T-helper 1 cell treated with Interleukin-12 subunit alpha and Interleukin-12 subunit beta and Interleukin-4 antibody, amounts not matched to agents 30 μg/mL and 1 μg/mL, for 36 hours (primary cell): ENCODE measurements around the gene FOXRED2.
A peak's percentile ranks its signal among the peaks of the same experiment; 100 is the strongest.
"Not testable (repeated sequence)": the region's sequence is repeated elsewhere in the genome, so short reads cannot be mapped to it uniquely, and the experiment has no call there.

ENCODE experiments used
- H3K27ac Mint-ChIP-seq: one replicate; pipeline ENCODE4 v1.8.0; 2021; ENCODE audit warnings: mild to moderate bottlenecking, mixed read lengths
- H3K27me3 Mint-ChIP-seq: one replicate; pipeline ENCODE4 v1.8.0; 2021; ENCODE audit warnings: low read depth, mixed read lengths
- H3K36me3 Mint-ChIP-seq: one replicate; pipeline ENCODE4 v1.8.0; 2021; ENCODE audit warnings: low read depth, mixed read lengths
- H3K4me1 Mint-ChIP-seq: one replicate; pipeline ENCODE4 v1.8.0; 2021; ENCODE audit warnings: low read depth, mixed read lengths
- H3K4me3 Mint-ChIP-seq: one replicate; pipeline ENCODE4 v1.8.0; 2021; ENCODE audit warnings: mild to moderate bottlenecking, moderate library complexity, mixed read lengths
- H3K9me3 Mint-ChIP-seq: one replicate; pipeline ENCODE4 v1.8.0; 2021; ENCODE audit warnings: mixed read lengths

The FOXRED2 gene

GRCh38 chr22:36454916-36455570 lies 51.8 kb downstream of the FOXRED2 start:
- Mint-ChIP-seq H3K27me3 (no peaks in the 10 kb centered on the region), H3K4me1 (peaks cover 37% of the 10 kb centered on the region), H3K27ac (peak overlapping the region; percentile 80), H3K36me3 (no peaks in the 10 kb centered on the region), H3K4me3 (peak overlapping the region; percentile 65), H3K9me3 (no peaks in the 10 kb centered on the region)

GRCh38 chr22:36453855-36454378 lies 52.9 kb downstream of the FOXRED2 start:
- H3K9me3 Mint-ChIP-seq: no peaks in the 10 kb centered on the region
- H3K36me3 Mint-ChIP-seq: no peaks in the 10 kb centered on the region
- peak overlapping the region; percentile 65 for H3K4me3 Mint-ChIP-seq
- H3K4me1 Mint-ChIP-seq: peaks cover 39% of the 10 kb centered on the region
- H3K27ac Mint-ChIP-seq: peak overlapping the region; percentile 52
- H3K27me3 Mint-ChIP-seq: no peaks in the 10 kb centered on the region

DNA sequence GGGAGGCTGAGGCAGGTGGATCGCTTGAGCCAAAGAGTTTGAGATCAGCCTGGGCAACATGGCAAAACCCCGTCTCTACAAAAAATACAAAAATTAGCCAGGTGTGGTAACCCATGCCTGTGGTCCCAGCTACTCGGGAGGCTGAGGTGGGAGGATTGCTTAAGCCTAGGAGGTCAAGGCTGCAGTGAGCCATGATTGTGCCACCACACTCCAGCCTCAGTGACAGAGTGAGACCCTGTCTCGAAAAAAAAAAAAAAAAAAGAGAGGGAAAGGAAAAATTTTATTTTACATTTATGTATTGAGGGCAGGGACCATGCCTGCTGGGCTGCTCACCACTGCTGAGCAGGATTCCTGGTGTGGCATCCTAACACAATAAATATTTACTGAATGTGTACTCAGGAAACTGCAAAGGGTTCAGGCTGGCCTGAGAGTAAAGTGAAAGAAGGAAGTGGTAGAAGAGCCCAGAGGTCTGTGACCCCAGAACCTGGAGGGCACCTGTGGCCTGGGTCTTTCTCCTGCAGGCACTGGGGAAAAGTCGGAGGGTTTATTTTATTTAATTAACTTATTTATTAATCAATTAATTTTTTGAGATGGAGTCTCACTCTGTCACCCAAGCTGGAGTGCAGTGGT lies 53.7 kb downstream of the FOXRED2 start:
- Mint-ChIP-seq H3K27ac (peak overlapping the region; percentile 76), H3K4me1 (peaks cover 41% of the 10 kb centered on the region), H3K4me3 (peak overlapping the region; percentile 55)
- not testable (repeated sequence) for H3K9me3 Mint-ChIP-seq, H3K36me3 Mint-ChIP-seq, H3K27me3 Mint-ChIP-seq

GRCh38 chr22:36452250-36452977 lies 54.4 kb downstream of the FOXRED2 start:
- Mint-ChIP-seq H3K36me3 (no peaks in the 10 kb centered on the region), H3K4me3 (peak overlapping the region; percentile 27), H3K27me3 (no peaks in the 10 kb centered on the region), H3K27ac (peak overlapping the region; percentile 82), H3K4me1 (peaks cover 46% of the 10 kb centered on the region), H3K9me3 (no peaks in the 10 kb centered on the region)

- H3K36me3 Mint-ChIP-seq, H3K27me3 Mint-ChIP-seq, H3K4me3 Mint-ChIP-seq, H3K9me3 Mint-ChIP-seq: not testable (repeated sequence)
- H3K4me1 Mint-ChIP-seq: peaks cover 41% of the 10 kb centered on the region
- H3K27ac Mint-ChIP-seq: peak overlapping the region; percentile 82
Observed at GRCh38 chr22:36450923-36451322, 55.9 kb downstream of the FOXRED2 start.

DNA sequence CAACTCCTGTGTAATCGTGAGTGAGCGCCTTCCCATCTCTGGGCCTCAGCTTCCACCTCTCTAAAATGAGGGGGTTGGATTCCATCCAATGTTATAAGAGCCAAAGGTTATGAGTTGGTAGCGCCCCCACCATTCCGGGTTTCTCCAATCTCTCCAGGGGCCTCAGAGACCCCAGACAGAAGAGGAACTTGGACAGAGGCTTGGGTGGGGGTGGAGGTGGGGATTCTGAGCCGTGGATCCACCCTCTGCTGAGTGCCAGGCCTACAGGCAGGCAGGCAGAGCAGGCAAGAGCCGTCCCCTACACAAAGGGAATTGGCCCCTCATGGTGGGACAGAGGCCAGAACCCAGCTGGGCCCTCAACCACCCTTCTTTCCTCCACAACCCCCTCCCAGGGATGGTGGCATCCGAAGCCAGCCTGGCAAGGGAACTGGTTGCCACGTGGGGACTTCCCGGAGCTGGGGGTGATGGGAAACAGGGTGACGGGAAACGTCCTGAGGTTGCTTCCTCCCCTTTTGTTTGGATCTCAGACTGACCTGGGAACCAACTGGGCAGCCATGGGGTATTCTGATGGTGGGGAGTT lies 57.2 kb downstream of the FOXRED2 start:
- no peak overlapping the region for H3K4me3 Mint-ChIP-seq
- H3K36me3 Mint-ChIP-seq: no peaks in the 10 kb centered on the region
- peaks cover 39% of the 10 kb centered on the region for H3K4me1 Mint-ChIP-seq
- H3K9me3 Mint-ChIP-seq: no peaks in the 10 kb centered on the region
- no peak overlapping the region for H3K27ac Mint-ChIP-seq
- no peaks in the 10 kb centered on the region for H3K27me3 Mint-ChIP-seq

GRCh38 chr22:36447632-36448031 lies 59.2 kb downstream of the FOXRED2 start:
- Mint-ChIP-seq H3K9me3 (no peaks in the 10 kb centered on the region), H3K4me1 (peaks cover 29% of the 10 kb centered on the region), H3K27ac (peak overlapping the region; percentile 31)

DNA sequence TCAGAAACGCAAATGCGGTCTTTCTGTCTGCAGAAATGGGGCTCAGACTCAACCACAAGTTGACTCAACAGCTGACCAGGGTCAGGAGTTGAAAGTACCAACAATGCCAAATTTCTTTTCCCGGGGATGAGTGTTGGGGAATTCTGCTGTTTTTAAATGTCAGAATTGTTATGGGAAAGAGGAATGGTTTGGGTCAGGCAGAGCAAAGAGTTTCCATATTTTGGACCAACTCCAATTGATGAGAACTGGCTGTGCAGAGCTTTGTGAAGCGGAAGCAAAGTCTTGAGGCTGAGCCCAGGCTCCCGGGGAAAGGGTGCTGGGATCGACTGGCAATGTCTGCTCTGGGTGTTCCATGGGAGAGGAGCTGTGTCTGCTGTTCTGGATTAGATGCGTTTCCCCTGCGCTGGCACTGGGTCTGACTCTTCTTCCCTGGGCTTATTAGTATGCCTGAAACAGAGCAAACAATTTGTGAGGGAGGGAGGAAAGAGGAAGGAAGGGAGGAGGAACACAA lies 61.6 kb downstream of the FOXRED2 start:
- H3K9me3 Mint-ChIP-seq: no peaks in the 10 kb centered on the region
- H3K27ac Mint-ChIP-seq: no peak overlapping the region
- peaks cover 3% of the 10 kb centered on the region for H3K36me3 Mint-ChIP-seq
- H3K27me3 Mint-ChIP-seq: no peaks in the 10 kb centered on the region
- peaks cover 20% of the 10 kb centered on the region for H3K4me1 Mint-ChIP-seq
- no peak overlapping the region for H3K4me3 Mint-ChIP-seq

More at GRCh38 chr22:36447632-36448031, 59.2 kb downstream of the FOXRED2 start:
- H3K4me3 Mint-ChIP-seq: no peak overlapping the region
- H3K27me3 Mint-ChIP-seq: no peaks in the 10 kb centered on the region
- H3K36me3 Mint-ChIP-seq: no peaks in the 10 kb centered on the region

- H3K4me3 Mint-ChIP-seq: no peak overlapping the region
- H3K4me1 Mint-ChIP-seq: peaks cover 20% of the 10 kb centered on the region
- H3K9me3 Mint-ChIP-seq: no peaks in the 10 kb centered on the region
- H3K27ac Mint-ChIP-seq: no peak overlapping the region
- H3K27me3 Mint-ChIP-seq: no peaks in the 10 kb centered on the region
- H3K36me3 Mint-ChIP-seq: peaks cover 3% of the 10 kb centered on the region
Observed at GRCh38 chr22:36443198-36443770, 63.6 kb downstream of the FOXRED2 start.

GRCh38 chr22:36442506-36443197 lies 64.2 kb downstream of the FOXRED2 start:
- no peaks in the 10 kb centered on the region for H3K27me3 Mint-ChIP-seq
- H3K36me3 Mint-ChIP-seq: peaks cover 3% of the 10 kb centered on the region
- no peak overlapping the region for H3K27ac Mint-ChIP-seq
- no peaks in the 10 kb centered on the region for H3K9me3 Mint-ChIP-seq
- H3K4me1 Mint-ChIP-seq: peaks cover 18% of the 10 kb centered on the region
- H3K4me3 Mint-ChIP-seq: no peak overlapping the region

GRCh38 chr22:36440429-36441002 lies 66.3 kb downstream of the FOXRED2 start:
- Mint-ChIP-seq H3K36me3 (peaks cover 3% of the 10 kb centered on the region), H3K9me3 (no peaks in the 10 kb centered on the region), H3K4me1 (peaks cover 27% of the 10 kb centered on the region), H3K4me3 (no peak overlapping the region), H3K27me3 (no peaks in the 10 kb centered on the region), H3K27ac (peak overlapping the region; percentile 36)

- Mint-ChIP-seq H3K36me3 (peaks cover 3% of the 10 kb centered on the region), H3K27ac (no peak overlapping the region), H3K4me3 (no peak overlapping the region), H3K4me1 (peaks cover 28% of the 10 kb centered on the region), H3K9me3 (no peaks in the 10 kb centered on the region), H3K27me3 (no peaks in the 10 kb centered on the region)
Observed at GRCh38 chr22:36439481-36440271, 67.2 kb downstream of the FOXRED2 start.
